Measurements from ENCODE around the gene DCP2.
"Not testable (repeated sequence)": the region's sequence is repeated elsewhere in the genome, so short reads cannot be mapped to it uniquely, and the experiment has no call there.

DCP2 gene

GRCh38 chr5:112956606-112957005 lies 20.0 kb upstream of the DCP2 start:
- no peak for DNase-seq (ENCODE audit: low read depth)
- TF ChIP-seq CTCF (conservative IDR thresholded peaks at IDR 0.05; ENCODE audit: low read length), result no peak

GRCh38 chr5:112957036-112957808 lies 19.4 kb upstream of the DCP2 start:
- TF ChIP-seq CTCF (conservative IDR thresholded peaks at IDR 0.05; ENCODE audit: low read length), result no peak
- H3K4me3 ChIP-seq (ENCODE audit: low read length), result no peak overlapping the region
- peak; percentile 26 for DNase-seq (ENCODE audit: low read depth)

More at GRCh38 chr5:112956606-112957005, 20.0 kb upstream of the DCP2 start:
- H3K4me3 ChIP-seq (ENCODE audit: low read length), result no peak overlapping the region

GRCh38 chr5:112958093-112959088 lies 18.2 kb upstream of the DCP2 start:
- peak; percentile 91 for DNase-seq (ENCODE audit: low read depth)
- no peak overlapping the region for H3K4me3 ChIP-seq (ENCODE audit: low read length)
- no peak for TF ChIP-seq CTCF (conservative IDR thresholded peaks at IDR 0.05; ENCODE audit: low read length)

GRCh38 chr5:112959872-112960271 lies 16.7 kb upstream of the DCP2 start:
- H3K4me3 ChIP-seq (ENCODE audit: low read length), result not testable (repeated sequence)
- peak; percentile 57 for DNase-seq (ENCODE audit: low read depth)

DNA sequence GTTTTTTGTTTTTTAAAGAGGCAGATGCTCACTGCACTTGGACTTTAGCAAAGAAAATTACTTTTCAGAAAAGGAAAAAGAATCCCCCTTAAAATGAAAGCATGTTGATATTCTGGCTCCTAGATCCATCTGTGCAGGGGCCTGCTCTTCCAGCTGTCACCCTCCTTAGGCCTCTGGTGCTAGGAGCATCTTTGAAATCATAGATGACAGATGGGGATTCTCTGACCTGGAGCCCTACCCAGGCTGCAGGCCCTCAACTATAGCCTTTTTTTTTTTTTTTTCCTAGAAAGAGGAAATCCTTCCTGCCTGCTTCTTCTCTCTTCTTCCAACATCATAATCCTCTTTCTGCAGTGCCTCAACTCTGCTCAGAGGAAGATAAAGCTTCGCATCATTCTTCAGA lies 16.3 kb upstream of the DCP2 start:
- no peak for DNase-seq (ENCODE audit: low read depth)
- H3K4me3 ChIP-seq (ENCODE audit: low read length), result no peak overlapping the region
- no peak for TF ChIP-seq CTCF (conservative IDR thresholded peaks at IDR 0.05; ENCODE audit: low read length)

DNA sequence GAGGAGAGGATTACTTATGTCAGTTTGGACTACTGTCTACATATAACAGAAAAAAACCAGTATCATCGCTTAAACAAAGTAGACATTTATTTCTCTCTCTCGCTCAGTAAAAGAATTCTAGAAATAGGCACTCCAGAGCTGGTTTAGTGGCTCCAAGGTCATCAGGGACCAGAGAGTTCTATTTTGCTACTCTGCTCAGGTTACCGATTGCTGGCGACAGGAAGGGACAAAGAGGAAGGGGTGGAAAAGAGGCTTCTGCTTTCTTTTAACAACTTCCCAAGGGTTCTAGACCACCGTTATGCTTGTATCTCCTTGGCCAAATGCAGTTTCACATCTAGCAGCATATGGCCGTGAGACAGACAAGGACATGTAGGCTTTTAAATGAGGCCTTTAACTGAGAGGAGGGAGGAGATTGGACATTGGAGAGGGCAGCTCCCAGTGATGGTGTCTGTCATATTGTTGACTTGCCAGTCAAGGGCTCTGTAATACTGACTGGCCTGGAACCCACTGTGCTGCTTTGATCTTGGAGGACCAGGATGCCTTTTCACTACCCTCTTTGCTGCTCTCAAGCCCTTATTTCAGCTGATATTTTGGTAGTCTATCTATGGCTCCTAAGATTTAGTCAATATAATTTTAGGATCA lies 15.6 kb upstream of the DCP2 start:
- H3K4me3 ChIP-seq (ENCODE audit: low read length), result no peak overlapping the region
- no peak for DNase-seq (ENCODE audit: low read depth)
- TF ChIP-seq CTCF (conservative IDR thresholded peaks at IDR 0.05; ENCODE audit: low read length), result no peak

DNA sequence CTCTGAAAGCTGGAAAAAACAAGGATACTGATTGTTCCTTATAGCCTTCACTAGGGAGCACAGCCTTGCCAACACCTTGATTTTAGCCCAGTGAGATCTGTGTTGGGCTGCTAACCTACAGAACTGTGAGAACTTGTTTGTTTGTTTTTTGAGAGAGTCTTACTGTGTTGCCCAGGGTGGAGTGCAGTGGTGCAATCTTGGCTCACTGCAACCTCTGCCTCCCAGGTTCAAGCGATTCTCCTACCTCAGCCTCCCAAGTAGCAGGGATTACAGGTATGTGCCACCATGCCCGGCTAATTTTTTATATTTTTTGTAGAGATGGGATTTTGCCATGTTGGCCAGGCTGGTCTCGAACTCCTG lies 13.2 kb upstream of the DCP2 start:
- not testable (repeated sequence) for DNase-seq (ENCODE audit: low read depth); H3K4me3 ChIP-seq (ENCODE audit: low read length)
